ENCODE data around the gene PRKN.

Gene PRKN

DNA sequence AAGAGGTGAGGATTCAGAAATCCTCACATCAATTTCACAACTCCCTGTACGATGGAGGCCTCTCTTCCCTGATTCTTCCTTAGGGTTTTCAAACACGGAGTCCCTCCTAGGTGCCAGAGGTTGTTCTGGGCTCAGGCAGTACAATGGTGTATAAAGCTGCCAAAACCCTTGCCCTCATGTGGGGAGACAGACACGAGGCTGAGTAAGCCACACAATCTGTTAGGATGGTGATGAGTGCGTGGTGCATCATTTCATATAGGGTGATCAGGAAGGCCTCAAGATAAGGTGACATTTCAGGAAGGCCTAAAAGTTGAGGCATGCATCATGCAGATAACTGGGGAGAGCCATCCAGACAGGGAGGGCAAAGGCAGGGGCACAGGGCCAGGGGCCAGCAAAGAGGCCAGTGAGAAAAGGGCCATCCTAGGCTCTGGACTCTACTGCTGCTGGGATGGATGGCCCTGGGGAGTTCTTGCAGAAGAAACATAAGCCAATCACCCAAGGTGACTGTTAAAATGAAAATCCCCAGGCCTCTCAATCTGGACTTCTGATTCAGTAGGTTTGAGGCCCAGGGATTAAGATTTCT, 186.5 kb downstream of the PRKN start:
- H3K27ac ChIP-seq (replicated peaks): no peak overlapping the region
- no peak for TF ChIP-seq POLR2AphosphoS5 (IDR thresholded peaks at IDR 0.05; ENCODE audit: low read depth)
- TF ChIP-seq GABPA (IDR thresholded peaks at IDR 0.05; ENCODE audit: low read depth): no peak
- DNase-seq (ENCODE audit: low read depth in 1 of 2, low spot score in 1 of 2): no peak
- no peak overlapping the region for H3K4me3 ChIP-seq (replicated peaks; ENCODE audit: insufficient read depth, low read length)
- no peaks in the 10 kb centered on the region for H3K27me3 ChIP-seq (ENCODE audit: insufficient read depth, poor library complexity, severe bottlenecking)

DNA sequence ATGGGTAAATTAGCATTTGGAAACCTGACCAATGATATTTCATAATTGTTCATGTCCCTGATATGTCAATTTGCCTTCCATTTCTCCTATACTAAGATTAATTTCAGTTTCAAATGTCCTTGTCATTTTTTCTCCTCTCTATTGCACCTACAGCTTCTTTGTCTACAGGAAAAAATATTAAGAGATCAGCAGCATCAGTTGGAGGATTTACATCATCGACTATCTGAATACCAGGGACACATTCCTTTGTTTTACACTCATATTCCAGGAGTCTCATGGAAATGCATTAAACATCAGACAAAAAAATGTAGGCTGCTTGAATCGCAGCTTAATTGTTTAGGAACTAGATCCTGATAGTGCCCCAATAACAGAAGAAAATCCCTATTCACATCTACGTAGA, 188.2 kb downstream of the PRKN start:
- DNase-seq (ENCODE audit: low read depth in 1 of 2, low spot score in 1 of 2): no peak

DNA sequence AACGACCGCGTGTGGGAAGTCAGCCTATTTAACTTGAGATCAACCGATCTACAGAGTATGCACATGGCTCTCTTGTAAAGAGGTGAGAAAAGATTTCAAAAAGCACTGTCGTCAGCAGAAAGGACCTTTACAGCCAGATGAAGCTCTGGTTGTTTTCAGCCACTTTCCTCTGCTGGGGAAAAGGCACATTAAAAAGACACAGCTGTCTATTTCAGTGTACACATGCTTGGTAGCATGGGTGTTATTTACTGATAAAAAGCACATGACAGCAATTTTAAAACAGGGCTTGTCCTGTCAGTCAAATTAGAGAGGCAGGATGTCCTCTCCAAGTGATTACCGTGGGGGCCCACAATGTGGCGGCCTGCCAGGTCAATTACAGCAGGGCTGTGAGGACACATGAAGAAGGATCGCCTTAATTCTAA, 188.9 kb downstream of the PRKN start:
- Histone ChIP-seq H3K27ac (replicated peaks) (no peak overlapping the region), H3K27me3 (ENCODE audit: insufficient read depth, poor library complexity, severe bottlenecking) (no peaks in the 10 kb centered on the region), H3K4me3 (replicated peaks; ENCODE audit: insufficient read depth, low read length) (no peak overlapping the region)
- no peak for TF ChIP-seq GABPA (IDR thresholded peaks at IDR 0.05; ENCODE audit: low read depth)
- TF ChIP-seq, protein P1, sequence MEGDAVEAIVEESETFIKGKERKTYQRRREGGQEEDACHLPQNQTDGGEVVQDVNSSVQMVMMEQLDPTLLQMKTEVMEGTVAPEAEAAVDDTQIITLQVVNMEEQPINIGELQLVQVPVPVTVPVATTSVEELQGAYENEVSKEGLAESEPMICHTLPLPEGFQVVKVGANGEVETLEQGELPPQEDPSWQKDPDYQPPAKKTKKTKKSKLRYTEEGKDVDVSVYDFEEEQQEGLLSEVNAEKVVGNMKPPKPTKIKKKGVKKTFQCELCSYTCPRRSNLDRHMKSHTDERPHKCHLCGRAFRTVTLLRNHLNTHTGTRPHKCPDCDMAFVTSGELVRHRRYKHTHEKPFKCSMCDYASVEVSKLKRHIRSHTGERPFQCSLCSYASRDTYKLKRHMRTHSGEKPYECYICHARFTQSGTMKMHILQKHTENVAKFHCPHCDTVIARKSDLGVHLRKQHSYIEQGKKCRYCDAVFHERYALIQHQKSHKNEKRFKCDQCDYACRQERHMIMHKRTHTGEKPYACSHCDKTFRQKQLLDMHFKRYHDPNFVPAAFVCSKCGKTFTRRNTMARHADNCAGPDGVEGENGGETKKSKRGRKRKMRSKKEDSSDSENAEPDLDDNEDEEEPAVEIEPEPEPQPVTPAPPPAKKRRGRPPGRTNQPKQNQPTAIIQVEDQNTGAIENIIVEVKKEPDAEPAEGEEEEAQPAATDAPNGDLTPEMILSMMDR (IDR thresholded peaks at IDR 0.05; ENCODE audit: insufficient read depth, low read length): no peak
- TF ChIP-seq SPI1 (IDR thresholded peaks at IDR 0.05; ENCODE audit: borderline replicate concordance, low read depth): no peak
- TF ChIP-seq POLR2AphosphoS5 (IDR thresholded peaks at IDR 0.05; ENCODE audit: low read depth): no peak
- TF ChIP-seq, protein P2, sequence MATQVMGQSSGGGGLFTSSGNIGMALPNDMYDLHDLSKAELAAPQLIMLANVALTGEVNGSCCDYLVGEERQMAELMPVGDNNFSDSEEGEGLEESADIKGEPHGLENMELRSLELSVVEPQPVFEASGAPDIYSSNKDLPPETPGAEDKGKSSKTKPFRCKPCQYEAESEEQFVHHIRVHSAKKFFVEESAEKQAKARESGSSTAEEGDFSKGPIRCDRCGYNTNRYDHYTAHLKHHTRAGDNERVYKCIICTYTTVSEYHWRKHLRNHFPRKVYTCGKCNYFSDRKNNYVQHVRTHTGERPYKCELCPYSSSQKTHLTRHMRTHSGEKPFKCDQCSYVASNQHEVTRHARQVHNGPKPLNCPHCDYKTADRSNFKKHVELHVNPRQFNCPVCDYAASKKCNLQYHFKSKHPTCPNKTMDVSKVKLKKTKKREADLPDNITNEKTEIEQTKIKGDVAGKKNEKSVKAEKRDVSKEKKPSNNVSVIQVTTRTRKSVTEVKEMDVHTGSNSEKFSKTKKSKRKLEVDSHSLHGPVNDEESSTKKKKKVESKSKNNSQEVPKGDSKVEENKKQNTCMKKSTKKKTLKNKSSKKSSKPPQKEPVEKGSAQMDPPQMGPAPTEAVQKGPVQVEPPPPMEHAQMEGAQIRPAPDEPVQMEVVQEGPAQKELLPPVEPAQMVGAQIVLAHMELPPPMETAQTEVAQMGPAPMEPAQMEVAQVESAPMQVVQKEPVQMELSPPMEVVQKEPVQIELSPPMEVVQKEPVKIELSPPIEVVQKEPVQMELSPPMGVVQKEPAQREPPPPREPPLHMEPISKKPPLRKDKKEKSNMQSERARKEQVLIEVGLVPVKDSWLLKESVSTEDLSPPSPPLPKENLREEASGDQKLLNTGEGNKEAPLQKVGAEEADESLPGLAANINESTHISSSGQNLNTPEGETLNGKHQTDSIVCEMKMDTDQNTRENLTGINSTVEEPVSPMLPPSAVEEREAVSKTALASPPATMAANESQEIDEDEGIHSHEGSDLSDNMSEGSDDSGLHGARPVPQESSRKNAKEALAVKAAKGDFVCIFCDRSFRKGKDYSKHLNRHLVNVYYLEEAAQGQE (IDR thresholded peaks at IDR 0.05; ENCODE audit: insufficient replicate concordance, low read depth): no peak
- no peak for DNase-seq (ENCODE audit: low read depth in 1 of 2, low spot score in 1 of 2)

More for the DNA sequence above, 188.2 kb downstream of the PRKN start:
- no peak overlapping the region for H3K27ac ChIP-seq (replicated peaks)
- TF ChIP-seq, protein P2 (IDR thresholded peaks at IDR 0.05; ENCODE audit: insufficient replicate concordance, low read depth): no peak
- TF ChIP-seq GABPA (IDR thresholded peaks at IDR 0.05; ENCODE audit: low read depth) (no peak), SPI1 (IDR thresholded peaks at IDR 0.05; ENCODE audit: borderline replicate concordance, low read depth) (no peak), POLR2AphosphoS5 (IDR thresholded peaks at IDR 0.05; ENCODE audit: low read depth) (no peak)
- TF ChIP-seq, protein P1 (IDR thresholded peaks at IDR 0.05; ENCODE audit: insufficient read depth, low read length): no peak
- no peaks in the 10 kb centered on the region for H3K27me3 ChIP-seq (ENCODE audit: insufficient read depth, poor library complexity, severe bottlenecking)
- no peak overlapping the region for H3K4me3 ChIP-seq (replicated peaks; ENCODE audit: insufficient read depth, low read length)

DNA sequence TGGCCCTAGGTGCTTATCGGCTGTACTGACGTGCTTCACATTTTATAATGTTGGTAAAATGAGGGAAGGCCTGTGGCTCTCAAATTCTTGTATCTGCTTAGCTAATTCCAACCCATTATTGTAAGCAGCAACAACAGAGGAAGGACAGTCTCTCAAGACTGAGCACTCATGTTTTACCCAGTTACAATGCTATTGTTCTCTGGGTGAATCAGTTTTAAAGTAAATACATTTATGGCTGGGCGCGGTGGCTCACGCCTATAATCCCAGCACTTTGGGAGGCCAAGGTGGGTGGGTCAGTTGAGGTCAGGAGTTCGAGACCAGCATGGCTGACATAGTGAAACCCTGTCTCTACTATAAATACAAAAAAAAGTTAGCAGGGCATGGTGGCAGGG, 194.6 kb downstream of the PRKN start:
- DNase-seq (ENCODE audit: low read depth in 1 of 2, low spot score in 1 of 2): no peak
- TF ChIP-seq, protein P2 (IDR thresholded peaks at IDR 0.05; ENCODE audit: insufficient replicate concordance, low read depth): no peak
- no peak for TF ChIP-seq POLR2AphosphoS5 (IDR thresholded peaks at IDR 0.05; ENCODE audit: low read depth)
- TF ChIP-seq SPI1 (IDR thresholded peaks at IDR 0.05; ENCODE audit: borderline replicate concordance, low read depth): no peak
- TF ChIP-seq, protein P1 (IDR thresholded peaks at IDR 0.05; ENCODE audit: insufficient read depth, low read length): no peak
- TF ChIP-seq GABPA (IDR thresholded peaks at IDR 0.05; ENCODE audit: low read depth): no peak
- no peak overlapping the region for H3K27ac ChIP-seq (replicated peaks)
- H3K4me3 ChIP-seq (replicated peaks; ENCODE audit: insufficient read depth, low read length): no peak overlapping the region
- H3K27me3 ChIP-seq (ENCODE audit: insufficient read depth, poor library complexity, severe bottlenecking): no peaks in the 10 kb centered on the region
